HFFc6 (cell line): ENCODE measurements around the gene SIVA1. TPM values are rescaled to one million over a fixed set of nuclear protein-coding genes. Genes with fewer than 3 reads are reported as not detected.

ENCODE experiments used
- DNase-seq: peaks from one replicate; pipeline ENCODE4 v3.0.0-alpha.2; 2018
- H3K27ac Mint-ChIP-seq: 2 replicates; pipeline ENCODE4 v1.8.0; 2020; ENCODE audit warnings: mild to moderate bottlenecking, mixed read lengths
- H3K27me3 Mint-ChIP-seq: 2 replicates; pipeline ENCODE4 v1.8.0; 2021; ENCODE audit warnings: mild to moderate bottlenecking, moderate library complexity, mixed read lengths; ENCODE audit not compliant: insufficient read depth
- H3K36me3 Mint-ChIP-seq: 2 replicates; pipeline ENCODE4 v1.8.0; 2021; ENCODE audit warnings: low read depth, mixed read lengths
- H3K4me1 Mint-ChIP-seq: 2 replicates; pipeline ENCODE4 v1.8.0; 2020; ENCODE audit warnings: low read depth, mixed read lengths
- H3K4me3 Mint-ChIP-seq: 2 replicates; pipeline ENCODE4 v1.8.0; 2020; ENCODE audit warnings: mild to moderate bottlenecking, moderate library complexity, mixed read lengths
- H3K9me3 Mint-ChIP-seq: 2 replicates; pipeline ENCODE4 v1.8.0; 2020; ENCODE audit warnings: mild to moderate bottlenecking, mixed read lengths
- CTCF ChIP-seq: fragments of 200-600 bp; sonication (generic); IDR thresholded peaks from 2 replicates; pipeline ENCODE4 v1.5.0; 2021; ENCODE audit warnings: antibody characterized with exemption, mild to moderate bottlenecking
- total RNA-seq, 6 experiments: library from RNA; stranded (reverse); fragmentation: NEBNext Ultra II Directional; extraction: Animal tissue kit (Norgen Biotek cat#: 25700); gene quantifications; 2 replicates in 1 of 6; 3 replicates in 5 of 6; pipeline ENCODE4 v1.2.3, GENCODE V29; 2021

Gene SIVA1
- total RNA-seq, 6 experiments from 2014 or later: 78.3 to 95.8 (median 82.5) TPM

- no peaks in the 10 kb centered on the region for H3K36me3 Mint-ChIP-seq
- no peak for DNase-seq
- TF ChIP-seq CTCF: no peak
- H3K4me3 Mint-ChIP-seq: no peak overlapping the region
- peaks cover 7% of the 10 kb centered on the region for H3K9me3 Mint-ChIP-seq
- H3K27ac Mint-ChIP-seq: no peak overlapping the region
- H3K4me1 Mint-ChIP-seq: no peaks in the 10 kb centered on the region
- peaks cover 31% of the 10 kb centered on the region for H3K27me3 Mint-ChIP-seq
Measured at GRCh38 chr14:104729835-104730181, 23.1 kb upstream of the SIVA1 start.

GRCh38 chr14:104730487-104730886 is 22.5 kb upstream of the SIVA1 start:
- TF ChIP-seq CTCF: no peak
- no peak for DNase-seq
- Mint-ChIP-seq H3K9me3 (peaks cover 7% of the 10 kb centered on the region), H3K27me3 (peaks cover 26% of the 10 kb centered on the region), H3K27ac (no peak overlapping the region), H3K4me3 (no peak overlapping the region), H3K36me3 (no peaks in the 10 kb centered on the region), H3K4me1 (no peaks in the 10 kb centered on the region; the same call in 1 of the 2 replicates)

GRCh38 chr14:104731320-104732294 is 21.3 kb upstream of the SIVA1 start:
- no peak overlapping the region for H3K4me3 Mint-ChIP-seq
- no peaks in the 10 kb centered on the region for H3K36me3 Mint-ChIP-seq
- TF ChIP-seq CTCF: peak; percentile 73
- H3K27ac Mint-ChIP-seq: no peak overlapping the region
- H3K9me3 Mint-ChIP-seq: peaks cover 7% of the 10 kb centered on the region
- H3K27me3 Mint-ChIP-seq: peaks cover 24% of the 10 kb centered on the region
- peak; percentile 16 for DNase-seq
- peaks cover 11% of the 10 kb centered on the region for H3K4me1 Mint-ChIP-seq

- DNase-seq: no peak
- no peak overlapping the region for H3K4me3 Mint-ChIP-seq
- H3K4me1 Mint-ChIP-seq: peaks cover 12% of the 10 kb centered on the region
- no peak overlapping the region for H3K27ac Mint-ChIP-seq
- no peaks in the 10 kb centered on the region for H3K36me3 Mint-ChIP-seq
- H3K9me3 Mint-ChIP-seq: peaks cover 7% of the 10 kb centered on the region
- peaks cover 23% of the 10 kb centered on the region for H3K27me3 Mint-ChIP-seq
- no peak for TF ChIP-seq CTCF
Measured at GRCh38 chr14:104732355-104732804, 20.6 kb upstream of the SIVA1 start.

GRCh38 chr14:104732931-104733681 is 19.8 kb upstream of the SIVA1 start:
- H3K36me3 Mint-ChIP-seq: no peaks in the 10 kb centered on the region
- H3K9me3 Mint-ChIP-seq: peaks cover 7% of the 10 kb centered on the region
- peaks cover 23% of the 10 kb centered on the region for H3K27me3 Mint-ChIP-seq
- no peak overlapping the region for H3K27ac Mint-ChIP-seq
- peaks cover 12% of the 10 kb centered on the region for H3K4me1 Mint-ChIP-seq
- no peak overlapping the region for H3K4me3 Mint-ChIP-seq
- DNase-seq: no peak
- no peak for TF ChIP-seq CTCF
